ENCODE results near the gene MAPK12.

DNA sequence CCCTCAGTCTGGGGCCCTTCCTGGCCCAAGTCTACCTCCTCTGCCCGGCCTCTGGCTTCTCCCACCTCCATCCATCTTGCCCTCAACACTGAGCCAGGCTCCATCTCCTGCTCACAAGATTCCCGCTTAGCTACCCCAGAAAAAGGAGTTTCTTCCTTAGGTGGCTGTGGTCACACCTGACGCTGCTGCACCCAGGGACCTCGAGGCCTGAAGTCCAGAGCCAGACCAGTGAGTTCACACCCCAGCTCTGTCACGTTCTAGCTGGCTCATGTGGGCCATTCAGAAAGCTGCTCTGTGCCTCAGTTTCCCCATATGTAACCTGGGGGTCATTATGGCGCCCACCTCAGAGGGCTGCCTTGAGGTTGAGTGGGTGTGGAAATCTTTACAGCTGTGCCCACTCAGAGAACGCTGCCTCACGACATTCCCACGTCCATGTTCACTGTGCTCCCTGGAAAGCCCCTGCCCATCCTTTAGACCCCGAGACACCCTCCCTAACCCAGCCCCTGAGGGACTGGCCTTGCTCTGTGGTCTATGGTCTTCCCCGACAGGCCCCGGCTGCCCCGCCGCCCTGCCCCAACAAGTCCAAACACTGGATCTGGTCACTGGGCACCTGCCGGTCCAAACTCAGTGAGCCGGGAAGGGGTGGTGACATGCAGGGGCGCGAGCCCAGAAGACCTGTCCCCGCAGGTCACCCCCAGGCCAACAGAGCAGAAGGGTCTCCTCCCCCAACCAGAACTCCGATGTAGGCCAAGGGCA is 36.2 kb upstream of the MAPK12 start:
- TF ChIP-seq, protein P1, sequence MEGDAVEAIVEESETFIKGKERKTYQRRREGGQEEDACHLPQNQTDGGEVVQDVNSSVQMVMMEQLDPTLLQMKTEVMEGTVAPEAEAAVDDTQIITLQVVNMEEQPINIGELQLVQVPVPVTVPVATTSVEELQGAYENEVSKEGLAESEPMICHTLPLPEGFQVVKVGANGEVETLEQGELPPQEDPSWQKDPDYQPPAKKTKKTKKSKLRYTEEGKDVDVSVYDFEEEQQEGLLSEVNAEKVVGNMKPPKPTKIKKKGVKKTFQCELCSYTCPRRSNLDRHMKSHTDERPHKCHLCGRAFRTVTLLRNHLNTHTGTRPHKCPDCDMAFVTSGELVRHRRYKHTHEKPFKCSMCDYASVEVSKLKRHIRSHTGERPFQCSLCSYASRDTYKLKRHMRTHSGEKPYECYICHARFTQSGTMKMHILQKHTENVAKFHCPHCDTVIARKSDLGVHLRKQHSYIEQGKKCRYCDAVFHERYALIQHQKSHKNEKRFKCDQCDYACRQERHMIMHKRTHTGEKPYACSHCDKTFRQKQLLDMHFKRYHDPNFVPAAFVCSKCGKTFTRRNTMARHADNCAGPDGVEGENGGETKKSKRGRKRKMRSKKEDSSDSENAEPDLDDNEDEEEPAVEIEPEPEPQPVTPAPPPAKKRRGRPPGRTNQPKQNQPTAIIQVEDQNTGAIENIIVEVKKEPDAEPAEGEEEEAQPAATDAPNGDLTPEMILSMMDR (IDR thresholded peaks at IDR 0.05), result no peak
- TF ChIP-seq POLR2A (IDR thresholded peaks at IDR 0.05), result no peak
